IPS-18c (cell line): ENCODE results near the gene TBC1D10A.

Source experiments
- H3K4me3 ChIP-seq: 2 replicates; pipeline ENCODE4 v1.7.0; 2013; ENCODE audit warnings: low read depth, mild to moderate bottlenecking, low read length, moderate library complexity; ENCODE audit not compliant: insufficient read depth
- H3K9me3 ChIP-seq: one replicate; pipeline ENCODE4 v1.6.1; 2013; ENCODE audit warnings: mild to moderate bottlenecking, low read length, moderate library complexity; ENCODE audit not compliant: control insufficient read depth, insufficient read depth

TBC1D10A gene

GRCh38 chr22:30285176-30285845 is 41.4 kb downstream of the TBC1D10A start:
- Histone ChIP-seq H3K9me3 (no peaks in the 10 kb centered on the region), H3K4me3 (no peak overlapping the region)

- Histone ChIP-seq H3K9me3 (no peaks in the 10 kb centered on the region), H3K4me3 (no peak overlapping the region)
Measured at GRCh38 chr22:30284666-30285065, 42.1 kb downstream of the TBC1D10A start.

- Histone ChIP-seq H3K4me3 (no peak overlapping the region), H3K9me3 (no peaks in the 10 kb centered on the region)
Measured at GRCh38 chr22:30284172-30284571, 42.6 kb downstream of the TBC1D10A start.

DNA sequence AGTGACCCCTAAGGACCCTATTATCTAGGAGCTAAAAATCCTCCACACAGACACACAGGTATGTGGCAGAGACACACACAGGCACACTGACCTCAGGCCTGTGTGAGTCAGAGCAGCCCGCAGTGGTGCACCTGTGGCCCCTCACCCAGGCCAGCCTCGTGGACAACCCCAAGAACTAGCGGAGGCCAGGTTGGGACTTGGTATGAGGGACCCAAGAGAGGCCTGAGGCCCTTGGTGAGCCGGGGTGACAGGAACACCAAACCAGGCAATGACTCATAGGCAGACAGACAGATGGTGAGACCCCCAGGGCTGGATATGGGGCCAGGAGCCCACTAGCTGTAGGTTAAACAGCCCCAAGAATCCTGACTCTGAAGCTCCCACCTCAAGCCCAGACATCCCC is 43.4 kb downstream of the TBC1D10A start:
- no peak overlapping the region for H3K4me3 ChIP-seq
- no peaks in the 10 kb centered on the region for H3K9me3 ChIP-seq

DNA sequence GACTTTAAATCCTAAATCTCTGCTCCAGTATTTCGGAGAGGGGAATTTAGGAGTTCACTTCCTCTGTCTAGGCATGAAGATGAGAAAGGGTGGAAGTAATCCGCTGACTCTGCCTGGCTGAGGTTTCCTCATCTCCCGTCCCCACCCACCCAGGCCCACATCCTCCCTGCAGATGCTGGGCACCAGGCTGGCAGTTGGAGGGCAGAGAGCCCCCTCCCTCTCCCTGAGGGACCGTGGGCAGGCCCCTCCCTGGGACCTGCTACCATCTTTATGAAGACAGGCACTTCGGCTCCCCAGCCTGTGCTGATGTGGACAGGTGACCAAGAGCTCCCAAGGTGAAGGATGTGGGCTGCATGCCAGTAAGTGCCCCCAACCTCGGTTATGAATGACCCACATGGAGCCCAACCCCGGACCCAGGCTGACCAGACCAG is 44.1 kb downstream of the TBC1D10A start:
- Histone ChIP-seq H3K4me3 (no peak overlapping the region), H3K9me3 (no peaks in the 10 kb centered on the region)

DNA sequence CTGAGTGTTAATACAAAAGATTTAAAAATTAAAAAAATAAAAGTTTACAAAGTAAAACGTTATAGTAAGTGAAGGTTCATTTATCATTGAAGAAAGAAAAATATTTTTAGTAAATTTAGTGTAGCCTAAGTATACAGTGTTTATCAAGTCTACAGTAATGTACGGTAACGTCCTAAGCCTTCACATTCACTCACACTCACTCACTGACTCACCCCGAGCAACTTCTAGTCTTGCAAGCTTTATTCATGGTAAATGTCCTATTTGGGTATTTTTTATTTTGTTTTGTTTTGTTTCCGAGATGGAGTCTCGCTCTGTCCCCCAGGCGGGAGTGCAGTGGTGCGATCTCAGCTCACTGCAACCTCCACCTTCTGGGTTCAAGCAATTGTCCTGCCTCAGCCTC is 46.2 kb downstream of the TBC1D10A start:
- no peak overlapping the region for H3K4me3 ChIP-seq
- H3K9me3 ChIP-seq, result no peaks in the 10 kb centered on the region

DNA sequence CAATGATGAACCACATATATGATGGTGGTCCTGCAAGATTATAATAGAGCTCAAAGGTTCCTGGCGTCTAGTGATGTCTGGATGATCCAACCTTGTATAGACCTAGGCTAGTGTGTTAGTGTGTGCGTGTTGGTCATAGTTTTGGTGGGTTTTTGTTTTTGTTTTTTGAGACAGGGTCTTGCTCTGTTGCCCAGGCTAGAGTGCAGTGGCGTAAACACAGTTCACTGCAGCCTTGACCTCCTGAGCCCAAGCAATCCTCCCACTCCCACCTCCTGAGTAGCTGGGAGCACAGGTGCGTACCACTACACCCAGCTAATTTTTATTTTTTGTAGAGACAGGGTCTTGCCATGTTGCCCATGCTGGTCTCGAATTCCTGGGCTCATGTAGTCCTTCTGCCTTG is 46.8 kb downstream of the TBC1D10A start:
- no peak overlapping the region for H3K4me3 ChIP-seq

DNA sequence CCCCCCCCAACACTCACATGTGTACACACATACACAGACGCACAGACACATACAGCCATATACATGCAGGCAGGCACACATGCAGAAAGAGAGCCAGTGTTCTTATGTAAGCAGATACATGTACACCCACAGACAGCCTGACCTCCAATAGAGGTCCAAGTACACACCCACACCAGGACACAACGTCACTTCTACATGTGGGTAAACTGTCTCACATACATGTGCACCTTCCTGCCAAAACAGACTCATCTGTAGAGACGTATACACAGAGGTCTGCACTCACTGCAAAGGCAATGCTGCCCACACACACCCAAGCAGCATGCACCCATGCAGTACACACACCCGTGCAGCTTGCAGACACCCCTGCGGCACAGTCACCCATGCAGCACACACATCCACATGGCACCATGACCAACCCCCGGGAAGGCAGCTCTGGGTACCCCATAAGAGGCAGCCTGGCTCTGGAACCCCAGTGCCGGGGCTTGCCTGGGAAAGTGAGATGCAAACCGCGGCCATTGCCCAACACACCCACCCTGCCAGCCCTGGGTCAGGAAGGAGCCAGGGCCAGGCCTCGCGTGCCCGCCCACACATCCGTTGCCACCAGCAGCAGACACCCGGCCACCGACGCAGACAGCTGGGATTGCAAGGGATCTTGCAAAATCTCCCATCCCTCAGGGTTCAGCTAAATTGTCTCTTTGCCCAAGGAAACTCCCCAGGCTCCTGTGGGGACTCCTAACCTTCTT is 47.5 kb downstream of the TBC1D10A start:
- H3K9me3 ChIP-seq, result no peaks in the 10 kb centered on the region
- no peak overlapping the region for H3K4me3 ChIP-seq

More for the DNA sequence above, 46.8 kb downstream of the TBC1D10A start:
- no peaks in the 10 kb centered on the region for H3K9me3 ChIP-seq

- H3K4me3 ChIP-seq, result no peak overlapping the region
- no peaks in the 10 kb centered on the region for H3K9me3 ChIP-seq
Measured at GRCh38 chr22:30277547-30278344, 49.0 kb downstream of the TBC1D10A start.

- Histone ChIP-seq H3K4me3 (no peak overlapping the region), H3K9me3 (no peaks in the 10 kb centered on the region)
Measured at GRCh38 chr22:30276039-30276438, 50.7 kb downstream of the TBC1D10A start.

GRCh38 chr22:30275625-30276024 is 51.1 kb downstream of the TBC1D10A start:
- Histone ChIP-seq H3K4me3 (no peak overlapping the region), H3K9me3 (no peaks in the 10 kb centered on the region)

DNA sequence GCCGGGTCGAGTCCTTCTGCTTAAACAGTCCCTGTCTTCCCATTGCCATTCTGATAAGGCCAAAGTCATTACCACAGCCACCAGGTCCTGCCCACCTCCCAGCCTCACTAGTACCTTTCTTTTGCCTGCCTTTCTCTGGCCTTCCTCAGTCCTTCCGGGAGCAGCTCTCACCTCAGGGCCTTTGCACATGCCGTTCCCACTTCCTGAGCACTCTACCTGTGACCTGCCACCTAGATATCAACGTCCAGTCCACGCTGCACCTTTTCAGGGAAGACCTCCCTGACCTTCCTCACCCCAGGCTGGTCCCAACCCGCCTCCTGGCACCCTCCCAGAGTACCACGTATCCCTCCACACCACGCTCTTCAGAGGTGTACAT is 52.3 kb downstream of the TBC1D10A start:
- no peak overlapping the region for H3K4me3 ChIP-seq
- H3K9me3 ChIP-seq, result no peaks in the 10 kb centered on the region

- Histone ChIP-seq H3K9me3 (no peaks in the 10 kb centered on the region), H3K4me3 (no peak overlapping the region)
Measured at GRCh38 chr22:30273711-30274436, 52.9 kb downstream of the TBC1D10A start.

DNA sequence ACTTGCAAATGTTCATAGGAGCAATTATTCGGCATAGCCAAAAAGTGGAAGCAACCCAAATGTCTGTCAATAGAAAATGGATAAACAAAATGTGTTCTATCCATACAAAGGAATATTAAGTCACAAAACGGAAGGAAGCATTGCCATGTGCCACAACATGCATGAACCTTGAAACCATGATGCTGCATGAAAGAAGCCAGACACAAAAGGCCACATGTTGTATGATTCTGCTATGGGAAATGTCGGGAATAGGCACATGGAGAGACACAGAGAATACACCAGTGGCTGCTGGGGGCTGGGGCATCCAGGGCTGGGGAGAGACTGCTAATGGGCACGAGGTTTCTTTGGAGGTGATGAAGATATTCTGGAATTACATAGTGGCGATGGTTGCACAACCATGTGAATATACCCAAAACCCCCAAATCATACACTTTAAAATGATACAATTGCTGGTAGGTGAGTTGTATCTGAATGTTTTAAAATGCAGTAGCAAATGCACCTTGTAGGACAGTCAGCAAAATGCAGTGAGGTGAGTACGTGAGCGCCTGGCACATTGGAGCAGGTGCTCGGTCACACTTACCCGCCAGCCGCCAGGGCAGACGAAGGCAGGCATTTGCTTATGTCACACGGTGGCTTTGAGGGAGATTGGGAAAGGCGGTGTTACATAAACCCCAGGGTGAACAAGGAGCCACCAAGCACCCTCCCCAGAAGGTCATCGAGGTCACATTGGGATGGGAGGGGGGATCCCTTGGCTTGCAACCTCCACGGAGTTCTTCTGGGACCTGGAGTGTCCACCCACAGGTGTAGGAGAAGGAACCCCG is 53.8 kb downstream of the TBC1D10A start:
- no peak overlapping the region for H3K4me3 ChIP-seq
- H3K9me3 ChIP-seq, result no peaks in the 10 kb centered on the region

DNA sequence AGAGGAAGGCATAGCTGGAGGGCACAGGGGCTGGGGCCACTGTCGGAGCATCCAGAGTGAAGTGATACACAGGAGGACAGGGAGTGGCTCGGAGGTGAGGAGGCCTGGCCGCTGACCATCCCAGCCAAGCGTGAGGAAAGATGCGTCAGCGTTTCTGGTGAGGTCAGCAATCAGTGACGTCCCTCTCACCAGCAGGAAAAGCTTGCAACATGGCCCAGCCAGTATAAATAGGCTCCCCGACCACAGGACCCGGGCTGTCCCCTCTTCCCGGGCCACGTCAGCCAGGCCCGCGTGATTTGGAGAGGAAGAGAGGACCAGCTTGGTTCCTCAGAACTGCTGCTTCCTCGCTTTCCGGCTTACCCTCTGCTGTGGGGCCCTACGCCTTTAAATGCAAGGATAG is 55.9 kb downstream of the TBC1D10A start:
- Histone ChIP-seq H3K4me3 (no peak overlapping the region), H3K9me3 (no peaks in the 10 kb centered on the region)

DNA sequence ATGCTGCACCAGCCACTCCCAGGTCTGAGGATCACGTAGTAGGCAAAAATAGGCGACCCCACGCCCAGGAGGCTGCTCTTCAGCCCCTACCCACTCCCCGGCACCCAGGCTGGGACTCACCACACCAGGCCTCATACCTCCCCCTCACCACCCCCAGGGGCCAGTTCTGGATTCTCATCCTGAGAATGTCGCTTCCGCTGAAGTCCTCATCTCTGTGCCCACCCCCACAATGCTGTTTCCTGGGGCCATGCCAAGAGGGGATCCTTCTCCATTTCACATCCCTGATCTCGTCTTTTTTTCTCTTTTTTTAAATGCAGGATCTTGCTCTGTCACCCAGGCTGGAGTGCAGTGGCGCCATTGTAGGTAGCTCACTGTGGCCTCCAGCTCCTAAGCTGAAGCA is 58.4 kb downstream of the TBC1D10A start:
- Histone ChIP-seq H3K9me3 (no peaks in the 10 kb centered on the region), H3K4me3 (no peak overlapping the region)
